NCI-H748 treated with DMSO at 0.1 percent for 48 hours (cell line): ENCODE data around the gene GDI2.

ENCODE experiments used
- DNase-seq: peaks from one replicate; lab custom pipeline; 2025; lab: John Stamatoyannopoulos, UW

The GDI2 gene

DNA sequence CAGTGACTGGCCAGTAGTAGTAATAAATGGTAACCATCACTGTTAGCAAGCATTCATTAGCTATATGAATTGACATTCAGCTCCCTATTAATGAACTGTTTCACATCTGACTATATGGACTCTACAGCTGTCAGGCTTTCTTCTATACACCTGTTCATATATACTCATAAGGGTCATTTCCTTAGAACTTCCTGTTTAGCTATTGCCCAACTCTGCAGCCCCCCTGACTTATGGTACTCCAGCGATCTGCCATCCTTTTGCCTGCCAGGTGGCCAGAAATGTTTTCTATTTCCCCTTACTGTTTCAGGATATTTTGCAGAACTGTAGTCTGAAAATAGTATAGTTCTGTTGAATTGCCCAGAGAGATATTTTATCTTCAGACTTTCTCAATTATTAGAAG is 72.0 kb downstream of the GDI2 start:
- DNase-seq = no peak

DNA sequence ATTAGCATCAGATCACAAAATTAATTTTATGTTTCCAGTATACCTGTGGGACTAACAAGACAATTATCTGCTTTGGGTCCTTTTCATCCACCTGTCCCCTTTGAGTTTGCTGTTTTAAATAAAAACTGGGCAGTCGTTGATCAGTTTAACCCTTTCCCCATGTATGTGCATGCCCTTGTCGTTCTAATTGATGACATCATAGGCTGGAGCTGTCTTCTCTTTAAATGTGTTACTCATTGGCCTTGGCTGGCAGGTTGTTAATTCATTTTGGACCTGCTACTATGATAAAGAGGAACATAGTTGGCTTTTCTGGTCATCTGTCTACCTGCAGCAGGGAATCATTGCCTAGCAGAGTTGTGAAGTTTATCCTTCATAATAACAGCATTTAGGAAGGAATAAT is 74.8 kb downstream of the GDI2 start:
- no peak for DNase-seq

DNA sequence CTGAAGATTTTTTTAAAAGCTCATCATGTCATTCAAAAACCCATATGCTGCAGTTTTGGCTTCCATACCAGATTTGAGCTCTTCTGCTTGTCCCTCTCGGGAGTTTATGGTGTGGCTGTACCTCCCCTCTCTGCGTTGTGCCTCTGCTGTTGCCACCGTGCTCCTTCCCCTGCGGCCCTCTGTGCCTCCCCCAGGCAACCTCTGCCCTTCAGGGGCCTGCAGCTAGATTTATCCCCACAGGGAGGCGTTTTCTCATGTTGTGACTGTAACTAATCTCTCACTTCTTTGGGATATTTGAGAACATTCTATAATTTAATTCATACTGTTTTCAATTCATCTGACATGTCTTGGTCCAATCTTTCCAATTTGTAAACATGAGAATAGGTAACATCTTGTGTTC is 75.9 kb downstream of the GDI2 start:
- DNase-seq = no peak

DNA sequence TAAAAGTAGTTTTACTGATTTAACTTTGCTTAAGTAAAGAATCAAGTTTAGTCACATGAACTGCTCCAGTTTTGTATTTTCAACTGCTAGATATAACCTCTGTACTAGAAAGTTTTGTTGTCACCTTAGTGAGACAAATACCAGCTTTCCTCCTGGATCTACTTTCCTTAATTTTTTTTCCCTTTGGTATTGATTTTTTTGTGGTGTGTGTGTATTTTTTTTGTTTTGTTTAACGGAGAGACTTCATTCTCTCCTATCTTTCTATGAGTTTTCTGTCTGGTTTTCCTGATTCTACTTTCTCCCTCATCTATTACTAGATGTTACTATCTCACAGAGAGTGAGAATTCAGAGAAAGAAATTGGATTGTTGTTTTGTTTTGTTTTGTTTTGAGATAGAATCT is 76.6 kb downstream of the GDI2 start:
- DNase-seq = no peak

DNA sequence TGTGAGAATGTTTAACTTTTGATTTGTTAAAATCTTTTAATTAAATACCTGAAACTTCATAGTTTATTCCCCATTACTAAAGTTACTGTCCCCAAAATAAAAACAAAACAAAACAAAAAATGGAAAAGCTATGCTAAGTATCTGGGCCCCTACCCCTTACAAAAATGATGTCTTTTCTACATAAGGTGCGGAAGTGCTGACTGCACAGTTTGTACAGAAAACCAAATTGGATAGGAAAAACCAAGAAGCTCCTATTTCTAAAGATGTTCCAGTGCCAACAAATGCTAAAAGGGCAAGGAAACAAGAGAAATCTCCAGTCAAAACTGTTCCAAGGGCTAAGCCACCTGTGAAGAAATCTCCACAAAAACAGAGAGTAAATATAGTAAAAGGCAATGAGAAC is 78.1 kb downstream of the GDI2 start:
- no peak for DNase-seq

DNA sequence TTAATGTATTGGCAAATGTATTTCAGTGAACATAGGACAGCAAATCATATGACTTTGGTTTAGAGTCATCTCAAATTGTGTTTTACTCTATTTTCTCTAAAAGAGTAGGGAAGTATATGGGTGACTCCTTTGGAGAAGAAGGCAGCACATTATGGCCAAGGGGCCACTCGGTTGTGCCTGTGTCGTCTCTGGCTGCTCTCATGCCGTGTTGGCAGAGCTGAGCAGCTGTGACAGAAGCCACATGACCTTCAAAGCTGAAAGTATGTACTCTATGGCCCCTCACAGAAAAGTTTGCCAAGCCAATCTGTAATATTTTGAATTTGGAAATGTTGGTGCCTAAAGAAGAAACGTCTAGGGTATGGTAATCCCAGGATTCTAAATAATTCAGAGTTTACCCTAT is 81.1 kb downstream of the GDI2 start:
- no peak for DNase-seq

DNA sequence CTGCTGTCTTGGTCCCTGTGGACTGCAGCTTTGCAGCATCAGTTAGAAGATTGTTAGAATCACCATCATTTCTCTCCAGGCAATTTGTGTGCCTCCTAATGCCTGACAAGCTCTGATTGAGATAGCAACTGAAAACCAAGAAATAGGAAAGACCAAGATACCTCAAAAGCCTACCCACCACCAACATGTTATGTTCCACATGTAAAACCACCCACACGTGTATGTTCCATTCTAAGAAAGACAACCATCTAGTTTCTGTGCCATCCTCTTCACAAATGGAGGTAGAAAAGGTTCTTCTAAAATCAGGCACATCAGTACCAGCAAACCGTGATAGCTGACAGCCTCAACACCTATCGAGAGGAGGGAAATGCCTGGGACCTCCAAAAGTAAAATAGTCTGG is 81.7 kb downstream of the GDI2 start:
- no peak for DNase-seq

DNA sequence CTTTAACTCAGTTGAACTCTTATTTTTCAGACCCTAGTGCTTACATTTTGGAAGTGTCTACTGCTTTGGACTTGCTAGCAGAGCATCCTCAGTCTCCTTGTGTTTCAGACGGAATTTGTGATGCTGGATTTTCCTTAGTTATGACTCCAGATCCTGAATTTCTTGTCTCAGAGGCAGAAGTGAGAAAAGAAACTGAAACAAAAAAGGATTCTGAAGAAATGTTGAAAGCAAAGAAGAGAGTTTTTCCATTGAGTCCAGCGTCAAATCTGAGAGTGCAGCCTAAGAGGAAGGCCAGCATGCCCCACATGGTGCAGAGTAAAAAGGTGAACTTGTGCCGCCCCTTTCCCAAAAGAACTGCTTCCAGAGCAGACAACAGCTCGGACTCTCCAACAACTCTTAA is 82.5 kb downstream of the GDI2 start:
- no peak for DNase-seq

DNA sequence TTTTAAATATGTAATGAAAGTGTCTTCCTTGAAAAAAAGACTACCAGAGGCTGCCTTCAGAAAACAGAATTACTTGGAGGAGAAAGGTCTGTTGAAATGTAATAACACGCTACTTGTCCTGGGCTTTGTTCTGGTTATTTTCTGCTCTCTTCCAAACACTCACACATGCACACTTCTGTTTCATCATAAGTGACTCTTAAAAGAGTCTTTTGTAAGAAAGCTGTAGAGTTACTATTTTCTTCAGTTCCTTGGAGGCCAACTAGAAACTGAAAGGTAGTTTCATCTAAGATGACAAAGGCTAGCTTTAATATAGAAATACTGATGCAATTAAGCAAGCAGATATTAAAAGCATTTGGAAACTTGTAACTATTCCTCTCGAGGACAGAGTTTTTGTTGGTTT is 89.5 kb downstream of the GDI2 start:
- DNase-seq = no peak

DNA sequence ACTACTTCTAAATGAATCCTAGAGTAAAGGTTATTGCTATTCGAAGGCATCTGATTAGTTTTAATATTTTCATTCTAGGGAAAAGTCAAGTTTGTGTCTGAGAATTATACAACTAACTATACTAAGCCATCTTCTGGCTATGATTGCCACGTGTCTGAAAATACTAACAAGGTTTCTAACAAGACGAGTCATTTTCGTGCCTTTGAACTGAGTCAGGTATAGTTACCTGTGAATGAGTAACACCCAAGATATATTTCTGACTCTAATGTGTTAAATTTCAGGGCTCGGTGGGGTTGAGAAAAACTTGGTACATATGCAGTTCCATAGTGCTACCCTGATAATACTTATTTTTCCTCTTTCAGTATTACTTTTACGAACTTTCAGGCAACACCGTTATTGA is 93.1 kb downstream of the GDI2 start:
- no peak for DNase-seq

DNA sequence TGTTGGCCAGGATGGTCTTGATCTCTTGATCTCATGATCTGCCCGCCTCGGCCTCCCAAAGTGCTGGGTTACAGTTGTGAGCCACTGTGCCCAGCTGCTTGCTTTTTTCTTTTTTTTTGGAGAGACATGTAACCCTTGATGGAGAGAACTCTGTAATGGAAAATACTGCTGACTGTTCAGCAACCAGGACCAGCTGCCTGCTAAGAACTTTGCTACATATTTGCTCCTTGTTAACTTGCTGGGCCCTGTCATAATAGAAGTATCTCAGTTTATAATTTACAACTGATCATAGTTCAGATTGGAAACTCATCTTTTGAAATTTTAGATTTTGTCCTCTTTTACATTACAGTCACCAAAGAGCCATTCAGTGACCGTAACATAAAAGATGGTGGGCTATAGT is 93.7 kb downstream of the GDI2 start:
- DNase-seq = no peak
